ENCODE measurements around the gene CD55. TPM values are rescaled to one million over a fixed set of nuclear protein-coding genes. Genes with fewer than 3 reads are reported as not detected.

Gene CD55
- total and polyA plus RNA-seq, 2 of the 8 experiments (the other 6 are each of a cell fraction or from before 2014, with no cell fraction given): 20.1 to 22.8 TPM

GRCh38 chr1:207334337-207334736 lies 12.9 kb downstream of the CD55 start (continued):
- TF ChIP-seq JUND (IDR thresholded peaks at IDR 0.05; ENCODE audit: low read length): no peak
